DMS 273 (cell line): ENCODE data around the gene PRUNE1.

Experiments used
- DNase-seq: peaks from one replicate; lab custom pipeline; 2025; ENCODE audit not compliant: unreplicated experiment; lab: John Stamatoyannopoulos, UW

PRUNE1 gene

GRCh38 chr1:151005729-151006319 is 2.4 kb upstream of the PRUNE1 start:
- peak; percentile 97 for DNase-seq

GRCh38 chr1:151006327-151007052 is 1.8 kb upstream of the PRUNE1 start, which contains the start of gene MINDY1:
Gene MINDY1, minus strand, starts transcription at chr1:151006902. Its CDS starts 4,285 bp downstream, at chr1:151002617.
- DNase-seq = peak; percentile 100

GRCh38 chr1:151007853-151008243 is 401 bp upstream of the PRUNE1 start:
- DNase-seq = peak; percentile 98

DNA sequence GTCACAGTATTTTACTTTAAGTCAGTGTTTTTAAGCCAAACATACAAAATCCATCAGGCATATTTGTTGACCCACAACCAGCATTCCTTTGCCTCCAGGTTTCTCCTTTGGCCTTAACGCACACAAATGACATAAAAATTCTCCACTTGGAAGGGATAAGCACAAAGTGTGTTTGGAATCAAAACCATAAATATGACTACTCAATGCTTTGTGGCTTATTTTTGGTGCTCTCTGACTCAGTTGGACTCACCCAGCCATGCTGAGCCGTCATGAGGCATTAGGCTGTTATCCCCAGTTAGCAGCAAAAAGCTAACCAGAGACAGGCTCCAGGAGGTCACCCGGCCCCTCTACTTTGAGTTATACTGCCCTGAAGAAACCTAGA is 948 bp downstream of the PRUNE1 start:
- no peak for DNase-seq

DNA sequence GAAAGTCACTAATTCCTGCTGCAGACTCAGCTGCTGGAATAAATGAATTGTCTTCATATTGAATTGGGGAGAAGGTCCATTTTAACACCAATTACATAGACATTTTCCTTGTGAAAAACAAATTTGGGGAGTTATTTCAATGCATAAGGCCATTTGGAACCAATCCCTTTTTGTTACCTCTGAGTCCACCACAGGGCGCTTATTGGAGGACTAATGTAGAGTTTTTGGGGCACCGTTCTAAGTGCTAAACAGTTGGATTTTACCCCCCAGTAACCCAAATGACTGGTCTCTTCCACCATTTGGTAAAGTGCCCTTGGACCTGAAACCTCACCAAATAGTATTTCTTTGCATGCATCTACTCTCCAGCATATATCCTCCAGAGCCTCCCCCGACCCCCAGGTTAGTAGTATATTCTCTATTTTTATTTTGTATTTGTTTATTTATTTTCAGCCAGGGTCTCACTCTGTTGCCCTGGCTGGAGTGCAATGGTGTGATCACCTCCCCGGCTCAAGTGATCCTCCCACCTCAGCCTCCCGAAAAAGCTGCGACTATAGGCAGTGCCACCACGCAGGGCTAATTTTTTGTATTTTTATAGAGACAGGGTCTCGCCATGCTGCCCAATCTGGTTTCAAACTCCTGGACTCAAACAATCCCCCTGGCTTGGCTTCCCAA is 1.6 kb downstream of the PRUNE1 start:
- DNase-seq = no peak

- DNase-seq = no peak
Observed at GRCh38 chr1:151010346-151010726, 2.1 kb downstream of the PRUNE1 start.

DNA sequence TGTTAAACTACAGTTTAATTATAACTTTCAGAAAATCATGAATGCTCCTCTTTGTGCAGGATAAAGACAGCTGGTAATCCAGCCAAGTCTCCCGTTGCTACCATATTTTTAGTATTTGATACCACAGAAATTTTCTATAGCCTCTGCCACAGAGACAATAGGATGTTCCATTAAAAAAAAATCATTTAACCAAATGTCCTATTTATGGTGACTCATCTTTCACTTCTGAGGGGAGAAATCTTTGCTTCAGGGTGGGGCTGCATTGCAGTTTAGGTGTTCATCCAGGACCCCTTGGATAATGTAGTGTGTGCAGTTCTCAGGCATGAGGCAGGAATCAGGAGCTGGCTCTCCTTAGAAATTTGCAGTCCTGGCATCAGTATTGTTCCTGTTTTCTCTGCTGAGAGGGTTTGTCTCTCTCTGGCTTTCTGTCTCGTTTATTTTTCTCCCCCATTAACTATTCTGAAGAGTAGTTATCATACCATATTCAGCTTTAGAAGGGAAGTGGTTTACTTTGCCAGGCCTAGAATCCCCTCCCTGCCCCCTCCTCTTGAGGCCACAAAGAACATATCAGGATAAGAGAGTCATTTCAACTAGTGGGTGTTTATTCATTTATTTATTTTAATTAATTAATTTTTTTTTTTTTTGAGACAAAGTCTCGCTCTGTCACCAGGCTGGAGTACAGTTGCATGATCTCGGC is 3.1 kb downstream of the PRUNE1 start:
- DNase-seq = no peak

DNA sequence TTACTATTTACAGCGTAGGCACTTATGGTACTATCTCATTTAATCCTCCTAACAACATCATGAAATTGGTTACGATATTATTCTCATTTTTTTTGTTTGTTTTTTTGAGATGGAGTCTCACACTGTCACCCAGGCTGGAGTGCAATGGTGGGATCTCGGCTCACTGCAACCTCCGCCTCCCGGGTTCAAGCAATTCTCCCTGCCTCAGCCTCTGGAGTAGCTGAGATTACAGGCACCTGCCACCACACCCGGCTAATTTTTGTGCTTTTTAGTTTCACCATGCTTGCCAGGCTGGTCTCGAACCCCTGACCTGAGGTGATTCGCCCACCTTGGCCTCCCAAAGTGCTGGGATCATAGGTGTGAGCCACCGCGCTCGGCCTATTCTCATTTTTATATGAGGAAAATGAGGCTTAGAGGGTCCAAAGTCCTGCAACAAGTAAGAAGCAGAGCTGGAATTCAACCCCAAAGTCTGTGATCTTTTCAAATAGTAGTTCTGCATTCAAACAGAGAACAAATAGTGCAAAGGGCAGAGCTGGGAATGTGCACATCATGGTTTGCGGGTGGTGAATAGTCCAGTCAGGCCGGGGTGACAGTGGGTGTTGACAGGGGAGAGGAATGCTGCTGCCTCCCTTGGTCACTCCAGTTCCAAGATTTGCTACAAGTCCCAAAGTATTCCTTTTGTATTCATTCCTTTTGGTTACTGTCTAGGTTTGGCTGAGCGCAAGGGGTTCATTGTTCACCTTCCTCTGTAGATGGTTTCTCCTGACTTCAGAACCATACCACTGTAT is 4.6 kb downstream of the PRUNE1 start:
- DNase-seq = no peak

DNA sequence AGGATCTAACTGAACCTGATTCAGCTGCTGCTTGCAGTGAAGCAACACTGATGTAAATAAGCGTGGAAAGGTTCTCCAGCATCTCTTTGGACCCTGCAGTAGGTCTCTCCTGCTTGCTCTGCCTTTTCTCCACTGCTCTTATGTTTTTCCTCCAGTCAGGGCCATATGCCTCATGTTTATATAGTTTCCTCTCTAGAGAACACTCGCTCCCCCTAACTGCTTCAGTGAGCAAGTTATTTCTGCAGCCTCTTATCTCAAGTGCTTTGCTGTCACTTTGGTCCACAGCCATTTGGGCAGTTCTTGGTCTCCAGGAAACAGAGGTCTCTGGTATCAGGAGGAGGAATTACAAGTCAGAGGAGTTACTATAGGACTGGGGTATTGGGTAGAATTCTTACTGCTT is 5.3 kb downstream of the PRUNE1 start:
- DNase-seq = peak; percentile 100

GRCh38 chr1:151024540-151025146 is 16.4 kb downstream of the PRUNE1 start:
- peak; percentile 100 for DNase-seq

DNA sequence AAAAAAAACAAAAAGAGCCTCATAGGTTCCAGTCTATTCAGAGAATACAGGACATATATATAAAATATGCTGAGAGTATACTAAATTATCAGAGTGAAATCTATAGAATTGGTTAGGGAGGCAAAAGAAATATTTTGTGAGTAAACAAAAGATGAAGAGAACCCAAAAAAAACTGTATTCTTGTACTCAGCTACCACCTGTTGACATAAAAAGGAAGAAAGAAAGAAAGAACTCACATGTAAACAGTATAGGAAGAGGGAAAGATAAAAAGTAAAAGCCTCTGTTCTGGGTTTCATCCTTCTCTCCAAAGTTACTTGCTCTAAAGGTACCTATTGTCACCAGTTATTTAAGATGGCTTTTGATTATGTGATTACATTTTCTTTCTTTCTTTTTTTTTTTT is 18.2 kb downstream of the PRUNE1 start:
- DNase-seq = no peak

DNA sequence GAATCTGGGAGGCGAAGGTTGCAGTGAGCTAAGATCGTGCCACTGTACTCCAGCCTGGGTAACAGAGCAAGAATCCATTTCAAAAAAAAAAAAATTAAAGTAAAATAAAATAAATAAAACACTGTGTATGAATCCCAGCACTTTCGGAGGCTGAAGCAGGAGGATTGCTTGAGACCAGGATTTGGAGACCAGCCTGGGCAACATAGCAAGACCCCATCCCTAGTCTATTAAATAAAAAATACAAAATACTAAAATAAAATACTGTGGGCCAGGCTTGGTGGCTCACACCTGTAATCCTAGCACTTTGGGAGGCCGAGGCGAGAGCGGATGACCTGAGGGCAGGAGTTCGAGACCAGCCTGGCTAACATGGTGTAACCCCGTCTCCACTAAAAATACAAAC is 23.9 kb downstream of the PRUNE1 start:
- no peak for DNase-seq

GRCh38 chr1:151035167-151035566 is 26.9 kb downstream of the PRUNE1 start:
- no peak for DNase-seq

GRCh38 chr1:151036356-151036755 is 28.1 kb downstream of the PRUNE1 start, which contains the start of gene BNIPL:
Gene BNIPL, plus strand, starts transcription at chr1:151036586. Its CDS starts 140 bp downstream, at chr1:151036726.
- no peak for DNase-seq

DNA sequence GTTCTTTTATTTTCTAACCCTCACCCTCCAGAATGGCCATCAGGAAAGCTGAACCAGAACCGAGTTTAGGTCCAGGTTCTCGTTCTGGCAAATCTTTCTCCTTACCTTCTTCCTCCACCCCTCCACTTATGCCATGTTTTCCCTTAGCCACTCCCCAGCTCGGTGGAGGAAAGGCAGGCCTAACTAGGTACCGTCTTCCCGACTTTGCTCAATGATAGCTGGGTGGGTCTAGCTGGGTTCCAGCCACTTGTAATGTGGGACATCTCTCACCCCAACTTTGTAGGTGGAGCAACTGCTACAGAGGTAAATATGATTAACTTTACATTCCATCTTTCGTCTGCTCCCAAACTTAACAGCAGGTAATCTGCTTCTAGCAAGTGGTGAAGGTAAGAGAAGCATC is 28.8 kb downstream of the PRUNE1 start:
- DNase-seq = no peak

DNA sequence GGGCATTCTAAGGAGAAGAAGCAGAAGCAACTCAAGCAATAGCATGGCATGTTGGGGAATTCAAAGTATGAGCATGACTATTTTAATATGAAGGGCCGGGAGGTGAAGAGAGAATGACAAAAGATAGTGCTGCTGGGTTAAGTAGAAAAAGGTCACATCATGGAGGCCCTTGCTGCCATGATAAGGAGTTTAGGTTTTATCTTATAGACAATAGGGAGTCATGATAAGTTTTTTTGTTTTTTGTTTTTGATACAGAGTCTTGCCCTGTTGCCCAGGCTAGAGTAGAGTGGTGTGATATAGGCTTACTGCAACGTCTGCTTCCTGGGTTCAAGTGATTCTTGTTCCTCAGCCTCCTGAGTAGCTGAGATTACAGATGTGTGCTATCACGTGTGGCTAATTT is 31.3 kb downstream of the PRUNE1 start:
- no peak for DNase-seq

DNA sequence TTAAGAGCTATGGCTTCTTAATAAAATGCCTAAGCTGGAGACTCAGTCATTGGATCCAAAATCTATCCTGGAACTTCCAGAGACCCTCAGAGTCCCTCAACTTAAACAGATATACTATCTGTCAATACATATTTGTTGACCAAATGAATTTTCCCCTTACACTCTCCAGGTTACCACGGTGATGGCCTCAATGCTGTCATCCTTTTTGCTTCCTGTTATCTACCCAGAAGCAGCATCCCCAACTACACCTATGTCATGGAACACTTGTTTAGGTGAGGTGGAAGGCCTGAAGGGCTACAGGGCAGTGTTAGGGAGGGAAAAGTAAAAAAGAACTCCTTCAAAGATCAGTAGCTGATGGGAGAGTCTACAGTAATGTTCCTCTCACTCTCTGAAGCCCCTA is 34.9 kb downstream of the PRUNE1 start:
- no peak for DNase-seq

DNA sequence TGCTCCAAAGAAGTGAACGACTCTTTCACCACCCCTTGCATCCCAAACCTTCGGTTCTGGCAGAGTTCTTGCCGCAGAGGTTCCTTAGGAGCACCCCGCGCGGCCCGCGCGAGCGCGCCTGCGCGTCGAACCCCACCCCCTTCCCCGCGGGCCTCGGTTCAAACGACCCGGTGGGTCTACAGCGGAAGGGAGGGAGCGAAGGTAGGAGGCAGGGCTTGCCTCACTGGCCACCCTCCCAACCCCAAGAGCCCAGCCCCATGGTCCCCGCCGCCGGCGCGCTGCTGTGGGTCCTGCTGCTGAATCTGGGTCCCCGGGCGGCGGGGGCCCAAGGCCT is 39.3 kb downstream of the PRUNE1 start, which contains the start of gene C1orf56:
C1orf56 (plus strand) TSS at position 161 of the 334 bp plus-strand sequence; CDS start at position 258, 97 bp downstream.
- DNase-seq = peak; percentile 100

DNA sequence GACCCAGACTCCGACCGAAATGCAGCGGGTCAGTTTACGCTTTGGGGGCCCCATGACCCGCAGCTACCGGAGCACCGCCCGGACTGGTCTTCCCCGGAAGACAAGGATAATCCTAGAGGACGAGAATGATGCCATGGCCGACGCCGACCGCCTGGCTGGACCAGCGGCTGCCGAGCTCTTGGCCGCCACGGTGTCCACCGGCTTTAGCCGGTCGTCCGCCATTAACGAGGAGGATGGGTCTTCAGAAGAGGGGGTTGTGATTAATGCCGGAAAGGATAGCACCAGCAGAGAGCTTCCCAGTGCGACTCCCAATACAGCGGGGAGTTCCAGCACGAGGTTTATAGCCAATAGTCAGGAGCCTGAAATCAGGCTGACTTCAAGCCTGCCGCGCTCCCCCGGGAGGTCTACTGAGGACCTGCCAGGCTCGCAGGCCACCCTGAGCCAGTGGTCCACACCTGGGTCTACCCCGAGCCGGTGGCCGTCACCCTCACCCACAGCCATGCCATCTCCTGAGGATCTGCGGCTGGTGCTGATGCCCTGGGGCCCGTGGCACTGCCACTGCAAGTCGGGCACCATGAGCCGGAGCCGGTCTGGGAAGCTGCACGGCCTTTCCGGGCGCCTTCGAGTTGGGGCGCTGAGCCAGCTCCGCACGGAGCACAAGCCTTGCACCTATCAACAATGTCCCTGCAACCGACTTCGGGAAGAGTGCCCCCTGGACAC is 39.8 kb downstream of the PRUNE1 start:
- DNase-seq = peak; percentile 100

DNA sequence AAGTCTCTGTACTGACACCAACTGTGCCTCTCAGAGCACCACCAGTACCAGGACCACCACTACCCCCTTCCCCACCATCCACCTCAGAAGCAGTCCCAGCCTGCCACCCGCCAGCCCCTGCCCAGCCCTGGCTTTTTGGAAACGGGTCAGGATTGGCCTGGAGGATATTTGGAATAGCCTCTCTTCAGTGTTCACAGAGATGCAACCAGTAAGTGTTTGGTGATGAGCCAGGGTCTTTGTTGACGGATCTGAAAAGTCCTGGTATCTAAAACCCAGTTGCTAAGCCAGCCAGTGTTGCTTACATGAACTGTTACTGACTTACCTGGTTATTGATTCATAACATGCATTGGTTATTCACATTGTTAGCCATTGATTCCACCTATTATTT is 40.4 kb downstream of the PRUNE1 start:
- no peak for DNase-seq
